ENCODE data around the gene RPE65.
"Not testable (repeated sequence)": the region's sequence is repeated elsewhere in the genome, so short reads cannot be mapped to it uniquely, and the experiment has no call there.

RPE65 gene

DNA sequence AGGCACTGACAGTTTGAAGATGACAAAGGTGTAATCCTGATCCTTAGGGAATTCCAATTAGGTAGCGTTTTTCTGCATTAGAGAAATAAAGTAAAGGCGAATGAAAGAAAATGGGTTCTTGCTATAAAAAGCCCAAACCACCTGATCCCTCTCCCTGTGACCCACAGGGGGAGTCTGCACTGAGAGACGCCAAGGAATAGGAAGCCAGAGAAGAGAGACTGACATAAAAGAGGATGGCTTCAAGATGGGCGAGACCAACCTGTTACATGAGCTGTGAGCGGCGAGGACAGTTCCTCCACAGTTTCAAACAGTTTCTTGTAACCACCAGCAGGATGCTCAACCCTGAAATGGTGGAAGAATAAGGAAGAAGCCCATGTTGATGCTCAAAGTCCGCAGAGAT is 1.4 kb downstream of the RPE65 start:
- DNase-seq: no peak

DNA sequence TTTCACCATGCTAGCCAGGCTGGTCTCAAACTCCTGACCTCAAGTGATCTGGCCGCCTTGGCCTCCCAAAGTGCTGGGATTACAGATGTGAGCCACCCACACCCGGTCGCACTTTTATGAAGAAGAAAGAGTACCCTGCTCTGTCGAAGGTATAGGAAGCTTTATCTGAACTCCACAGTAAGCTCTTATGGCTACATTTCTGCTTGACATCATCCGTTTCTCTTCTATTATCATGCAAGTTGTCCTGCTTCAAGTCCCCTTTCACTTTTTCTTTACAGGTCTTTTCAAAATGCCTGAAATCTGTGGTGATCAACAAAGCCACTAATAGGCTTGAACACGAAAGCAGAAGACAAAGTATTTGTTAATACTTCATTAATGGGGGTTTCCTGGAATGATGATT is 4.0 kb downstream of the RPE65 start:
- no peak for DNase-seq

DNA sequence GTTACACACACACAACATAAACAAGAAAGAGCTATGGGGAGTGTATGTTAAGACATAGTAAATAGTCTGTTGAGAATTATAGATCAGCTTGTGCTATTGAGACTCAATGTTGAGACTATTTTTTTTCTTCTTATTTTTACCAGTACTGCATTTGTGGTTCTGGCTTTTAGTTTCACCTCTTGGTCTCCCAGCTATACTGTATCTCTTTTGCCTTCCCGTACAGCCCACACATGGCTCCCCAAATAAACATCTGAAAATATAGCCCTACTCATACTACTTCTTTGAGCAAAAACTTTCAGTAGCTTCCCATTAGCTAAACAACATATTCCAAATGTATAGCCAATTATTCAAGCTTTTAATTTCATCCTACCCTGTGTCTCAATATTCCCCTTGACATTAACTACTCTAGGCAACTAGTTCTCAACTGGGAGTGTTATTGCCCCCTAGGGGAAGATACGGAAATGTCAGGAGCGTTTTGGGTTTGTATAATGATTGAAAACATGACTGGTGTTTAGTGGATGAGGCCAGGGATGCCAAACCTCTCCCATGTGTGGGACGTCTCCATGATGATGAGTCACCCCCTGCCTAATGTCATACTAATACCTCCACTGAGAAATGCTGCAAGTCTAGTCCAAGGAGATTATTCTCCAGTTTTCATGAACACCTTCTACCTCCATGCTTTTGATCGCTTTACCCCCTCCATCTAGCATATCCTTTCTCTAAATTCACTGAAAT is 6.8 kb downstream of the RPE65 start:
- DNase-seq: no peak

DNA sequence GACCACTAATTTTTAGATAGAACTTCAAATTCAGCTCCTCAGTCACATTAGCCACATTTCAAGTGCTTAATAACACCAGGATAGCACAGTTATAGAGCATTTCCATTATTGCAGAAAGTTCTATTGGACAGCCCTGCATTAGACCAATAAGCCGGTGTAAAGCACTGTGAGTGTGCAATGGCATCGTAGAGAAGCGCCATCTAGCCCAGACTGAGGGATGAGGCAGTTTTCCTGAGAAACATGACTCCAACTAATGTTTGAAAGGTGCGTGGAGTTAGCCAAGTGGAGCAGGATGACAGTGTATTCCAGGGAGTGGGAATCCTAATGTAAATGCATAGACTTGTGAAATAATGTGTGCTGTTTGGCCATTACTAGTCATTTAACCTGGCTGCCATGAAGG is 7.7 kb downstream of the RPE65 start:
- DNase-seq: no peak

DNA sequence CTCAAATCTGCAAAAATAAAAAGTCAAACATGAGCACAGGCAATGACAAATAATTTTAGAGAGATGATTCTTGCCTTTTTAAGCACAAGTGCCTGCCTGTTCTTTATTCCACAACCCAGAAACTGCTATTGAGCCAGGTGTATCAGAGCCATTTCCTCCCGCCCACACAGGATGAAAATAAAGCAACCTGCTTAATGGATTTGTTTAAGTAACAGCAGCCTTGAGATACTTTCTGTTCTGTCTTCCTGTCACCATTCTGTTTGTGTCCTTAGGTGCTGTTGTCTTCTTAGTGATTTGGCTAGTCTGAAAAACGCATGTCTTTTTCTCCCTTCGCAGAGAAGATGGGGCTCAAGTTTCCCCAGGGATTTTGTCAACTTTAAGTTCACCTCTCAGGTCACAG is 11.4 kb downstream of the RPE65 start:
- no peak for DNase-seq

DNA sequence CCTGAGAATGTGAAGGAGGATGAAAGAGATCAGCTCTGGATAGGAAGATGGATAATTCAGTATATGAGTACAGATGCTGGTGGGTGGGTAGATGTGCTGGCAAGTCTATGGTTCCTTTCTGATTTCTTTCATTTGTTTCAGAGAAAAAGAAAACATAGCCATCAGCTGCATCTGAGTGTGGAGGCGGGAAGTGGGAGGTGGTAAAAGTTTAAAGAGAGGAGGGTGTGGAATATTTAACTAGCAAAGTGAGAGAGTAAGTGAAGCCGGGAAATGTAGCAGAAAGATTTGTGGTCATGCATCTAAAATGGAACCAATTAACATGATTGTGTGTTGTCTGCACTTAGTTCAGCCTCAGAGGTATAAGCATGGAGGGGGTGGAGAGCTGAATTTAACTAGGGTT is 16.4 kb downstream of the RPE65 start:
- no peak for DNase-seq

DNA sequence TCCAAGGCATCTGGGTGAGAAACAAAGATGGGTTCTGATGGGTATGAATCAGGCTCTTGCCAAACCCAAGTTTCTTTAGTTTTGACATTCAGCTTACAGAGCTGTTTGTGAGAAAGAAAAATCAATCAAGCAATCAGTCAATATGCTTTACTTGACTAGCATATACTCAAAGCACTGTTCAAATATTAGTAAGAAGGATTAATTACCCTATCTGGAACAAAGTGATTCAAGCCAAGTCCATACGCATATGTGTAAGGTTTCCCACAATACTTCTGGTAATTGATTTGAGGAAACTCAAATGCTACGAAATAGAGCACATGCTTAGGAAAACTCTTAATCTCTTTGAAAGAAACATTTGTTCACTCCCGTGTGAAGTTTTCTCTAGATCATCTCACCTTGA is 18.7 kb downstream of the RPE65 start:
- DNase-seq: no peak

DNA sequence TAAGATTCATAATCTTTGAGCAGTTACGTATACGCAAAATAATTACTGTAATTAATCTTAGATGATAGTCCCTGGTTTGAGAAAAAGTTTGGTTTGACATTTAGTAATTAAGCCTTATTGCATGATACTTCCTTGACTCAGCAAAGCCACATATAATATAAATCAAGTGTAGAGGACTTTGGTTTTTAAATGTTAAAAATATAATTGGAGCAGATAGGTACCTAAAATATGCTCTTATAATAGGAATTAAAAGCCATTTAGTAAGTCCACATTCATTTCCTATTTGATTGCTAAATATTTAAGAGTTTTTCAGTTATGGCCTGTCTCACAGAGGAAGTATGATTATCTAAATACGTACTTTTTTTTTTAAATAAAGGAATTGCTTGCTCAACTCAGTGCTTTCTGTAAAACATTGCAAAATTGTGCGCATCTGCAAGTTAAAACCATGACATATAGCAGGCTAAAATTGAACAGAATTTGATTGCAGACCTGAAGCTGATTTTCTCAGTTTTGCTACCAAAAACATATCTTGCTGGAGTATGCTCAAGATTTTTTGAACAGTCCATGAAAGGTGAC is 20.4 kb downstream of the RPE65 start:
- DNase-seq: no peak

DNA sequence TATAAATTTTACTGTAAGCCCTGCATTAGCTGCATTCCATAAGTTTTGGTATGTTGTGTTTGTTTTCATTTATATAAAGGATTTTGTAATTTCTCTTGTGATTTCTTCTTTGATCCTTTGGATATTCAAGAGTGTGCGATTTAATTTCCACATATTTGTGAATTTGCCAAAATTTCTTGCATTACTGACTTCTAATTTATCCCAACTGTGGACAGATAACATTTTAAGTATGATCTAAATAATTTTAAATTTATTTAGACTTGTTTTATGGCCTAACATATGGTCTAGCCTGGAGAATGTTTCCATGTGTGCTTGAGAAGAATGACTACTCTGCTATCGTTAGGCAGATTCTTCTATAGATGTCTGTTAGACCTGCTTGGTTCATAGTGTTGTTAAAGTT is 23.2 kb downstream of the RPE65 start:
- DNase-seq: no peak

DNA sequence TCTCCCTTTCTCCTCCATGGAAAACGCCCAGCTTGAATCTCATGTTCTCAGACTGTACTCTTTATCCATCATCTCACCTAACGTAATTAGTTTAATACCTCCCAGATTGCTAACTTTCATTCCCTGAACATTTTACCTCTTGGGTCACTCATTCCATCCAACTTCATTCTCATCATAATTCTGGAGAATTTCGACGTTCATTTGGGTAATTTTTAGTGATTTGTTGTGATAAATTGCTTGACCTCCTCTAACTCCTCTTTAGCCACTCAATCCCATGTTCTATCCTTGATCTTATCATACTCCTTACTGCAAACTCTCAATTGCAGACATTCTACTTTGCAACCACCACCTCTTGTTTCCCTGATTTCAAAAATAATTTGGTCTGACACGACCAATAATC is 28.4 kb downstream of the RPE65 start:
- DNase-seq: no peak

DNA sequence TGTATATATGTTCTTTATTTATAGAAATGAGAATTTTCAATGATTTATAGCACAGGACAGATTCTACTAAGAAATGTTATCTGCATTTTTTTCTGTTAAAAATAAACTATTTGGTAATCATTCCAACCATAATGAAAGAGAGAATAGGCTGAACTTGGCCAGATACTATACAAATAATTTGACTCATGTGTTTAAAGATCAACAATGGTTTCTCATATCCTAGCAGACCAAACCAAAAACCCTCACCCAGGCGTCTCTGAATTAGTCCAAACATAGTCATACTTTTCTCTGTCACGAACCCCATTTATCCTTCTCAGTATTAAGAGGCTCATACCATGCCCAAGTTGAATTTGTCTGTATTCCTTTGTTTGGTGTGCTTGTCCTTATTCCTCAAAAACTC is 40.3 kb downstream of the RPE65 start:
- no peak for DNase-seq

DNA sequence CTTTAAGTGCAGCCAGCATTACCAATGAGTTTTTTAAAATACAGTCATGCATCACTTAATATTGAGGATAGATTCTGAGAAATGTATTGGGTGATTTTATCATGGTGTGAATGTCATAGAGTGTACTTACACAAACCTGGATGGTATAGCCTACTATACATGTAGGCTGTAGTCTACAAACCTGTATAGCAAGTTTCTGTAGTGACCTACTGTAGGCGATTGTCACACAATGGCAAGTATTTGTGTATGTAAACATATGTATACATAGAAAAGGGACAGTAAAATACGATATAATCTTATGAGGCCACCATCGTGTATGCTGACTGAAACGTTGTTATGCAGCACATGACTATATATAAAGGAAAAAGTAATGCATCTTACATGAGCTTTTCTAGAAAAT is 48.2 kb downstream of the RPE65 start:
- no peak for DNase-seq

DNA sequence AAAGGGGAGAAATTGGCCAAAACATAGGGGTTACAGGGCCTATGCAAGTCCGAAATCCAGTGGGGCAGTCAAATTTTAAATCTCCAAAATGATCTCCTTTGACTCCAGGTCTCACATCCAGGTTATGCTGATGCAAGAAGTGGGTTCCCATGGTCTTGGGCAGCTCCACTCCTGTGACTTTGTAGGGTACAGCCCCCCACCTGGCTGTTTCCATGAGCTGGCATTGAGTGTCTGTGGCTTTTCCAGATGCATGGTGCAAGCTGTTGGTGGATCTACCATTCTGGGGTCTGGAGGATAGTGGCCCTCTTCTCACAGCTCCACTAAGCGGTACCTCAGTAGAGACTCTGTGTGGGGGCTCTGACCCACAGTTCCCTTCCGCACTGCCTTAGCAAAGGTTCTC is 54.2 kb downstream of the RPE65 start:
- DNase-seq: not testable (repeated sequence)

DNA sequence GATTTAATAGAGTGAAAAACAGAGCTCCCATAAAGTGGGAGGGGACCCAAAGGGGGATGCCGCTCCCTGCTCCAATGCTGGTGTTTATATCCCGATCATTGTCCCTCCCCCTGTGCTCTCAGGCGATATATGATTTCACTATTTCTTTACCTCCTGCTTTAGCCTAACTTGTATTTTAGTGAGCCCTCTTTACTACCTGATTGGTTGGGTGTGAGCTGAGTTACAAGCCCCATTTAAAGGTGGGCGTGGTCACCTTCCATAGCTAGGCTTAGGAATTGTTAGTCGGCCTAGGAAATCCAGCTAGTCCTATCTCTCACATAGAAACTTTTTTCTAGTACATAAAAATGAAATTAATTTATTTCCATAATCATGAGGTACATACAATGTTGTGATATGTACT is 57.3 kb downstream of the RPE65 start:
- DNase-seq: not testable (repeated sequence)

DNA sequence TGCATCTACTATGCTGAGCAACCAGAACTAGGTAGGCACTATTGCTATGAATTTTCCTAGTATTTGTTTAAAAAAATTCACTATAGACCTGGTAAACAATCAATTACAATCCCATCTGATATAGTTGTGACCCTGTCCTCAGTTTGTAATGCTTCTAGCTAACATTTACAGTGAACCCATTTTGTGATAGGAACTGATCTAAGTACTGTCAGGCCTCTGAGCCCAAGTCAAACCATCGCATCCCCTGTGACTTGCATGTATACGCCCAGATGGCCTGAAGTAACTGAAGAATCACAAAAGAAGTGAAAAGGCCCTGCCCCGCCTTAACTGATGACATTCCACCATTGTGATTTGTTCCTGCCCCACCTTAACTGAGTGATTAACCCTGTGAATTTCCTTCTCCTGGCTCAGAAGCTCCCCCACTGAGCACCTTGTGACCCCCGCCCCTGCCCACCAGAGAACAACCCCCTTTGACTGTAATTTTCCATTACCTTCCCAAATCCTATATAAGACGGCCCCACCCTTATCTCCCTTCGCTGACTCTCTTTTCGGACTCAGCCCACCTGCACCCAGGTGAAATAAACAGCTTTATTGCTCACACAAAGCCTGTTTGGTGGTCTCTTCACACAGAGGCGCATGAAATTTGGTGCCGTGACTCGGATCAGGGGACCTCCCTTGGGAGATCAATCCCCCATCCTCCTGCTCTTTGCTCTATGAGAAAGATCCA is 63.8 kb downstream of the RPE65 start:
- not testable (repeated sequence) for DNase-seq

DNA sequence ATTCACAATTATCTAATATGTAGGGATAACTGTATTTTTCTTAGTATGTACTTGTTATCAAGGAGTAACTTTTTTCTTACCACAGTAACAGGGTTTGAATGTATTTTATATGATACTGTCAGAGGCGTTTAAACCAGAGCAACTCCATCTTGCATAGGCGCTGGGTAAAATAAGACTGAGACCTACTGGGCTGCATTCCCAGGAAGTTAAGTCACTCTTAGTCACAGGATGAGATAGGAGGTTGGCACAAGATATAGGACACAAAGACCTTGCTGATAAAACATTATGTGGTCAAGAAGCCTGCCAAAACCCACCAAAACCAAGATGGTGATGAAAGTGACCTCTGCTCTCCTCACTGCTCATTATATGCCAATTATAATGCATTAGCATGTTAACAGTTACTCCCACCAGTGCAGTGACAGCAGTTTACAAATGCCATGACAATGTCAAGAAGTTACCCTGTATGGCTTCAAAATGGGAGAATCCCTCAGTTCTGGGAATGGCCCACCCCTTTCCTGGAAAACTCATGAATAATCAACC is 64.8 kb downstream of the RPE65 start:
- no peak for DNase-seq

DNA sequence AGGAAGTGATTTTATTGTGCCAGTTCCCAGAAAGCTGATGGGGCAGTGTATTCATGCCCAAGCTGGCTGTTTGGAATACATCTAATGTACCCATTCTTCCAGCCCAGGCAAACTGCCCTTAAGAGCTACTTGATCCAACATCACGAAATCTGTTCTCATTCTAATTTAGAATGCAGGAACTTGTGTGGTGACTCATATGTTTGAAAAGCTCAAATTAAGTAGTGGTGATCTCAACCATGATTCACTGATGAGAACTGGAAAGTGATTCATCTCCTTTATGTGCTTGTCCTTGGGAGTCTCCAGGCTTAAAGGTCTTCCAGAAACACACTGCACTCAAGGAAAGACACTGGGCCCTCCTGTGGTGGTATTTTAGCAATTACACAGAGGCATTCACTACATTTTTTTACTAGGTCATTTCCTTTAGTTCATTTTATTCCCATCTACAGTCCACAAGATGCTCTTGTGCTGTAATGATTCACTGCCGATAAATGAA is 65.4 kb downstream of the RPE65 start:
- DNase-seq: no peak

DNA sequence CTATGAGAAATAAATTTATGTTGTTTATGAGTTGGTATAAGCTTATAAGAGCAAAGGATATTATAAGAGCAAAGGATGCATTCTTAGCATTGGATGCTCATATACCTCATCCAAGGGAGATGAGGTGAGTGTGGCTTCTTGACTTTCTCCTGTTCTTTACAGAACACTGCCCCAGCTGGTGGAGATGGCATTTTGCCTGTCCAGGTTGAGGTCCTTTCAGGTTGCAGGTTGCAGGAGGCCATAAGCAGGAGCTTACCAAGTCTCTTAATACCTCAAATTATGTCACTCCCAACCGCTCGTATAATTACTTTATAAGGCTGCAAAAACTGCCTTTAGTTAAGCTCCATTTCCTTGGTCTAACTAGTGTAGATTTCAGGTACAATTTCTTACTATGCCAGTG is 66.7 kb downstream of the RPE65 start:
- DNase-seq: no peak

DNA sequence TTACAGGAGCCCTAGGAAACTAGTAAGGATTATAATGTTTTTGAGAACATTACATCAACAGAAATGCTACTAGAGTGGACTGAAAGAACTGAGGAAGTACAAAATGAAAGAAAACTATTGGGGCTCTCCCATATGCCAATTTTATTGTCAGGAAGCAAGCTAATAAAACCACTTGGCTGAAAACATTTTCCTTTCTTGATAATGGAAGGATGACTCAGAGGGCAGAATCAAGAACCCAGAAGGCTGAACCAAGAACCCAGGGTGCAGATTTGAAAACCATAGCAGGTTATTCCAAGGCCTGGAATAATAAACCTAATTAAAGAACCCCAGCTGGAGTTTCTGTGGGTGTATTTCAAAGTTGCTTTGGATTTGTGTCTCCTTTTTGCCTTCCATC is 70.7 kb downstream of the RPE65 start:
- DNase-seq: no peak

All from NCI-H1092 (cell line).